HG03521 (cell line): Measurements from ENCODE around the gene HACD2.

Source experiments
- ATAC-seq: cut with Tn5 transposase; IDR thresholded peaks from one replicate; pipeline ENCODE4 v1.9.1; 2021; ENCODE audit warnings: mild to moderate bottlenecking, moderate library complexity; ENCODE audit not compliant: unreplicated experiment

Gene HACD2

GRCh38 chr3:123584988-123585937, at the start of gene HACD2:
TSS of gene HACD2 (minus strand) at chr3:123585053. CDS start at chr3:123585027, 26 bp downstream.
- peak; percentile 95 for ATAC-seq

GRCh38 chr3:123634149-123635051, 49.5 kb upstream of the HACD2 start:
- ATAC-seq = no peak

- ATAC-seq = no peak
Measured at GRCh38 chr3:123633530-123633929, 48.7 kb upstream of the HACD2 start.

GRCh38 chr3:123632161-123632655, 47.4 kb upstream of the HACD2 start:
- no peak for ATAC-seq

- no peak for ATAC-seq
Measured at GRCh38 chr3:123629747-123630047, 44.8 kb upstream of the HACD2 start.

- ATAC-seq = no peak
Measured at GRCh38 chr3:123628996-123629746, 44.3 kb upstream of the HACD2 start.

- no peak for ATAC-seq
Measured at GRCh38 chr3:123627673-123628670, 43.1 kb upstream of the HACD2 start.

GRCh38 chr3:123626881-123627280, 42.0 kb upstream of the HACD2 start:
- ATAC-seq = no peak

- ATAC-seq = no peak
Measured at GRCh38 chr3:123624302-123624701, 39.4 kb upstream of the HACD2 start.

- no peak for ATAC-seq
Measured at GRCh38 chr3:123623346-123623880, 38.6 kb upstream of the HACD2 start.

- no peak for ATAC-seq
Measured at GRCh38 chr3:123622766-123623165, 37.9 kb upstream of the HACD2 start.

- ATAC-seq = no peak
Measured at GRCh38 chr3:123621850-123622189, 37.0 kb upstream of the HACD2 start.

GRCh38 chr3:123621186-123621849, 36.5 kb upstream of the HACD2 start:
- ATAC-seq = no peak

GRCh38 chr3:123620343-123620742, 35.5 kb upstream of the HACD2 start:
- ATAC-seq = no peak

- no peak for ATAC-seq
Measured at GRCh38 chr3:123618768-123619484, 34.1 kb upstream of the HACD2 start.

GRCh38 chr3:123618076-123618708, 33.3 kb upstream of the HACD2 start:
- ATAC-seq = no peak

- ATAC-seq = no peak
Measured at GRCh38 chr3:123616593-123616992, 31.7 kb upstream of the HACD2 start.

- no peak for ATAC-seq
Measured at GRCh38 chr3:123613543-123613942, 28.7 kb upstream of the HACD2 start.
